ENCODE measurements around the gene NKD1. TPM values are rescaled to one million over a fixed set of nuclear protein-coding genes. Genes with fewer than 3 reads are reported as not detected.

Gene NKD1
- total RNA-seq, 1 donor from 2014 or later, result 0.43 TPM

DNA sequence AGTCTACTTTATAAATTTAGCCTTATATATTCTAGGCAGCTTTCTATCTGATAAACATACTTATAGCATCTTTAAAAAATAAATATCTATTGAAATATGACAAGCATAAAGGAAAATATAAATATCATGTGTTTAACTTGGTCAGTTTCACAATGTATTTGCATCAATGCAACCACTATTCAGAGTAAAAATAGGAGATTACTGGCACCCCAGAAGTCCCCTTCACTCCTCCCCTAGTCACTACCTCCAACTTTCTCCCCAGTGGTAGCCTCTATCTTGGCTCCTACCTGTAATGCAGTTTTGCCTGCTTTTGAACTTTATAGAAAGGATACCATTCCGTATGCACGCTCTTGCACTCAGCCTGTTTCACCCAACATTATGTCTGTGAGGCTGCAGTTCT, 142.0 kb downstream of the NKD1 start:
- Mint-ChIP-seq H3K9me3 (ENCODE audit: unreplicated experiment) (no peaks in the 10 kb centered on the region), H3K4me3 (ENCODE audit: unreplicated experiment) (no peak overlapping the region), H3K36me3 (ENCODE audit: unreplicated experiment) (no peaks in the 10 kb centered on the region), H3K27me3 (ENCODE audit: unreplicated experiment) (peaks cover 35% of the 10 kb centered on the region), H3K4me1 (ENCODE audit: unreplicated experiment) (peaks cover 11% of the 10 kb centered on the region), H3K27ac (ENCODE audit: unreplicated experiment) (no peak overlapping the region)
- TF ChIP-seq, protein P1, sequence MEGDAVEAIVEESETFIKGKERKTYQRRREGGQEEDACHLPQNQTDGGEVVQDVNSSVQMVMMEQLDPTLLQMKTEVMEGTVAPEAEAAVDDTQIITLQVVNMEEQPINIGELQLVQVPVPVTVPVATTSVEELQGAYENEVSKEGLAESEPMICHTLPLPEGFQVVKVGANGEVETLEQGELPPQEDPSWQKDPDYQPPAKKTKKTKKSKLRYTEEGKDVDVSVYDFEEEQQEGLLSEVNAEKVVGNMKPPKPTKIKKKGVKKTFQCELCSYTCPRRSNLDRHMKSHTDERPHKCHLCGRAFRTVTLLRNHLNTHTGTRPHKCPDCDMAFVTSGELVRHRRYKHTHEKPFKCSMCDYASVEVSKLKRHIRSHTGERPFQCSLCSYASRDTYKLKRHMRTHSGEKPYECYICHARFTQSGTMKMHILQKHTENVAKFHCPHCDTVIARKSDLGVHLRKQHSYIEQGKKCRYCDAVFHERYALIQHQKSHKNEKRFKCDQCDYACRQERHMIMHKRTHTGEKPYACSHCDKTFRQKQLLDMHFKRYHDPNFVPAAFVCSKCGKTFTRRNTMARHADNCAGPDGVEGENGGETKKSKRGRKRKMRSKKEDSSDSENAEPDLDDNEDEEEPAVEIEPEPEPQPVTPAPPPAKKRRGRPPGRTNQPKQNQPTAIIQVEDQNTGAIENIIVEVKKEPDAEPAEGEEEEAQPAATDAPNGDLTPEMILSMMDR (IDR thresholded peaks at IDR 0.05), result no peak
- DNase-seq (ENCODE audit: extremely low spot score, unreplicated experiment), result no peak

GRCh38 chr16:50692644-50692998, 144.4 kb downstream of the NKD1 start:
- TF ChIP-seq, protein P1 (IDR thresholded peaks at IDR 0.05), result no peak
- H3K4me1 Mint-ChIP-seq (ENCODE audit: unreplicated experiment), result peaks cover 15% of the 10 kb centered on the region

DNA sequence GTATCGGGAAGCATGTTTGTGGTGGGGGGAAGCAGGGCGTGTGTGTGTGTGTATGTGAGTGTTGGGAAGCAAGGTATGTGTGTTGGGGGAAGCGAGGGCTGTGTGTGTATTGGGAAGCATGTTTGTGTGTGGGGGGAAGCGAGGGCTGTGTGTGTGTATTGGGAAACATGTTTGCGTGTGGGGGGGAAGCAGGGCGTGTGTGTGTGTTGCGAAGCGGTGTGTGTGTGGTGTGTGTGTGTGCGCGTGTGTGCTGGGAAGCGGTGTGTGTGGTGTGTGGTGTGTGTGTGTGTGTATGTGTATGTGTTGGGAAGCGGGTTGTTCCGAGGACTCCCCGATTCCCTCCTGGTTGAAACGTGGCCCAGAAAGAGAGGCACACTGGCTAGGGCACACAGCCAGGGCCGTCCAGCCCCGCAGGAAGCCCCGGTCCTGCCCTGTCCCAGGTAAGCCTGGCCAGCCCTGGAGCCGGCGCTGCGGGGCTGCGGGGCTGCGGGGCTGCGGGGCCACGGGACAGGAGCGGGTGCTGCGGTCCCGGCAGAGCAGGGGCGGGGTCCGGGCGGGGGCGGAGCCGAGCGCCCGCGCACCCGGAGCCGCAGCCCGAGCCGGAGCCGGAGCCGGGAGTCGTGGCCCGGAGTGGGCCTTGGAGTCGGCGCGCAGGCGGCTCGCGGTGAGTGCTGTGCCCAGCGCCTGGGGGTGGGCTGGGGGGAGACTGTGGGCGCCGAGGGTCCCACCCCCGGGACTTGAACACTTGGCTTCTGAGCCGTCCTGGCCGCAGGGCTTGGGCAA, 145.0 kb downstream of the NKD1 start, which contains the start of gene NOD2:
TSS of gene NOD2 (plus strand) at position 608 of the 783 bp plus-strand sequence. CDS start 5,890 bp downstream, outside the sequence.
- DNase-seq (ENCODE audit: extremely low spot score, unreplicated experiment), result no peak
- no peak within 1 kb of the TSS for H3K27ac Mint-ChIP-seq (ENCODE audit: unreplicated experiment)
- peak within 1 kb of the TSS; percentile 31 for H3K4me3 Mint-ChIP-seq (ENCODE audit: unreplicated experiment)
- TF ChIP-seq, protein P1 (IDR thresholded peaks at IDR 0.05), result no peak
- no peaks in the 10 kb centered on the region for H3K36me3 Mint-ChIP-seq (ENCODE audit: unreplicated experiment)
- no peaks in the 10 kb centered on the region for H3K9me3 Mint-ChIP-seq (ENCODE audit: unreplicated experiment)
- peaks cover 33% of the 10 kb centered on the region for H3K27me3 Mint-ChIP-seq (ENCODE audit: unreplicated experiment)
- peaks cover 15% of the 10 kb centered on the region for H3K4me1 Mint-ChIP-seq (ENCODE audit: unreplicated experiment)

More at GRCh38 chr16:50692644-50692998, 144.4 kb downstream of the NKD1 start:
- no peak for DNase-seq (ENCODE audit: extremely low spot score, unreplicated experiment)
- Mint-ChIP-seq H3K9me3 (ENCODE audit: unreplicated experiment) (no peaks in the 10 kb centered on the region), H3K36me3 (ENCODE audit: unreplicated experiment) (no peaks in the 10 kb centered on the region), H3K27ac (ENCODE audit: unreplicated experiment) (no peak overlapping the region), H3K27me3 (ENCODE audit: unreplicated experiment) (peaks cover 33% of the 10 kb centered on the region), H3K4me3 (ENCODE audit: unreplicated experiment) (no peak overlapping the region)

DNA sequence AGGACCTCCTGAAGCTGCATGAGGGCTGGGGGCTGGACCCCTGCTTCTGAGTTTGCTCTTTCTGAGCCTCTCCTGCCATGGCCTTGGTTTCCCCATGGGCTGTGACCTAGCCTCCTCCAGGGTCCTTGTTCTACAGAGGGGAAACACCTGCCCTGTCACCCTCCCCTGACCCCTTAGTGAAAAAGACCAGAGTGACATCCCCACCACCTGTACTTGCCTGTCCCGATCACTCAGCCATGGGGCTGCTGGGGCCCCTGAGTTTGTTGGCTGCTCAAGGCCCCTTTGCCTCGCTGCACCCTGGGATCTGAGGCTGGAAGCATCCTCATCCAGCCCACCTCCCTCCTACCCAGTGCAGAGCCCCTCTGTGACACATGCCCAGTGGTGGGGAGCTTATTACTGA, 146.0 kb downstream of the NKD1 start:
- TF ChIP-seq, protein P1 (IDR thresholded peaks at IDR 0.05), result no peak
- Mint-ChIP-seq H3K36me3 (ENCODE audit: unreplicated experiment) (no peaks in the 10 kb centered on the region), H3K9me3 (ENCODE audit: unreplicated experiment) (no peaks in the 10 kb centered on the region), H3K4me1 (ENCODE audit: unreplicated experiment) (peaks cover 15% of the 10 kb centered on the region), H3K27me3 (ENCODE audit: unreplicated experiment) (peaks cover 29% of the 10 kb centered on the region), H3K27ac (ENCODE audit: unreplicated experiment) (no peak overlapping the region), H3K4me3 (ENCODE audit: unreplicated experiment) (peak overlapping the region; percentile 31)
- DNase-seq (ENCODE audit: extremely low spot score, unreplicated experiment), result no peak
